Keratinocyte (primary cell): ENCODE measurements around the gene GAB1. TPM values are rescaled to one million over a fixed set of nuclear protein-coding genes. Genes with fewer than 3 reads are reported as not detected.

Experiments
- DNase-seq: peaks from one replicate; pipeline ENCODE4 v3.0.0-alpha.2; 2011; ENCODE audit warnings: low read depth, missing footprints, low spot score
- FAIRE-seq: peaks from 2 replicates; lab custom pipeline; 2011; peaks lifted over from hg19 to GRCh38; lab: Jason Lieb, UNC
- H2AFZ ChIP-seq: 2 replicates; pipeline ENCODE4 v1.6.0; 2012; ENCODE audit warnings: low read length, control low read depth, inconsistent platforms; ENCODE audit not compliant: control insufficient read depth
- H3K27ac ChIP-seq: 2 replicates; pipeline ENCODE4 v1.5.1; 2011; ENCODE audit warnings: low read length; ENCODE audit not compliant: control insufficient read depth, insufficient read depth
- H3K27me3 ChIP-seq: 3 replicates; pipeline ENCODE4 v1.6.0; 2011; ENCODE audit warnings: low read length; ENCODE audit not compliant: control insufficient read depth, insufficient read depth; ENCODE audit errors: extremely low read depth
- H3K36me3 ChIP-seq, 2 experiments: 2 replicates in 1 of 2; 3 replicates in 1 of 2; pipeline ENCODE4 v1.5.1; 2011; ENCODE audit warnings: low read length in 2 of 2, mild to moderate bottlenecking in 1 of 2; ENCODE audit not compliant: control insufficient read depth in 2 of 2, insufficient read depth in 2 of 2; ENCODE audit errors: extremely low read depth in 1 of 2
- H3K4me1 ChIP-seq: 3 replicates; pipeline ENCODE4 v1.5.1; 2011; ENCODE audit warnings: low read length; ENCODE audit not compliant: control insufficient read depth, insufficient read depth; ENCODE audit errors: extremely low read depth
- H3K4me2 ChIP-seq: 3 replicates; pipeline ENCODE4 v1.6.0; 2011; ENCODE audit warnings: low read depth, low read length; ENCODE audit not compliant: control insufficient read depth, insufficient read depth; ENCODE audit errors: extremely low read depth
- H3K4me3 ChIP-seq, 3 experiments: fragments of 200-600 bp in 1 of 3; sonication (generic) in 1 of 3; 2 replicates in 2 of 3; 3 replicates in 1 of 3; pipeline ENCODE4 v1.5.1; 2011 to 2016; ENCODE audit warnings: low read length in 3 of 3, mild to moderate bottlenecking in 3 of 3, control low read depth in 2 of 3, inconsistent platforms in 1 of 3, low read depth in 1 of 3, mixed read lengths in 1 of 3, mixed run types in 1 of 3, moderate library complexity in 1 of 3; ENCODE audit not compliant: control insufficient read depth in 2 of 3, insufficient read depth in 2 of 3; ENCODE audit errors: extremely low read depth in 1 of 3
- H3K79me2 ChIP-seq: 2 replicates; pipeline ENCODE4 v1.6.0; 2012; ENCODE audit warnings: low read length; ENCODE audit not compliant: control insufficient read depth, insufficient read depth
- H3K9ac ChIP-seq: 3 replicates; pipeline ENCODE4 v1.6.0; 2011; ENCODE audit warnings: low read length; ENCODE audit not compliant: control insufficient read depth, insufficient read depth; ENCODE audit errors: extremely low read depth
- H3K9me1 ChIP-seq: 3 replicates; pipeline ENCODE4 v1.6.0; 2011; ENCODE audit warnings: low read length; ENCODE audit not compliant: control insufficient read depth, insufficient read depth; ENCODE audit errors: extremely low read depth
- H3K9me3 ChIP-seq: 2 replicates; pipeline ENCODE4 v1.5.1; 2012; ENCODE audit warnings: low read depth, low read length; ENCODE audit not compliant: control insufficient read depth
- H4K20me1 ChIP-seq: 3 replicates; pipeline ENCODE4 v1.6.0; 2011; ENCODE audit warnings: low read length; ENCODE audit not compliant: control insufficient read depth, insufficient read depth; ENCODE audit errors: extremely low read depth
- EZH2 ChIP-seq: IDR thresholded peaks from one replicate; pipeline ENCODE4 v1.6.1; 2012; ENCODE audit warnings: inconsistent platforms, mild to moderate bottlenecking, low read length, moderate library complexity
- dilution Hi-C: fragments of 300-500 bp; cut with MboI; formaldehyde crosslinking; loops from one replicate; pipeline ENCODE4 v1.7.0; 2020; ENCODE audit warnings: low sequenced_read_pairs; ENCODE audit not compliant: extremely low pct_ligation_motif_present
- polyA plus RNA-seq, 5 experiments: library from polyadenylated mRNA; depleted of rRNA in 3 of 5; stranded (reverse) in 3 of 5; stranded (forward) in 1 of 5; unstranded in 1 of 5; fragments of >200 nt; gene quantifications; 1 replicate in 1 of 5; 2 replicates in 3 of 5; 3 replicates in 1 of 5; pipeline versions ENCODE4 v1.2.1 to v1.2.3, GENCODE V29; 2011 to 2012; ENCODE audit warnings: missing spikeins in 2 of 5, low read depth in 1 of 5, low replicate concordance in 1 of 5
- TF ChIP-seq, protein P1 (sequence below), 3 experiments: IDR thresholded peaks in 1 of 3; conservative IDR thresholded peaks in 1 of 3; optimal IDR thresholded peaks in 1 of 3; 2 replicates in 2 of 3; 3 replicates in 1 of 3; pipeline versions ENCODE3 to v1.5.1; 2011; ENCODE audit warnings: low read length in 3 of 3, mild to moderate bottlenecking in 3 of 3, moderate library complexity in 2 of 3, control low read depth in 1 of 3, inconsistent platforms in 1 of 3; ENCODE audit not compliant: insufficient read depth in 2 of 3; ENCODE audit errors: extremely low read depth in 1 of 3

Gene GAB1
- polyA plus RNA-seq, 1 donor (not counting 4 experiments of a cell fraction or from before 2014, with no cell fraction given): 11.0 TPM

GRCh38 chr4:143307531-143307930 is 29.1 kb upstream of the GAB1 start:
- FAIRE-seq (no peak), DNase-seq (no peak)
- no peaks in the 10 kb centered on the region for H3K9me3 ChIP-seq

DNA sequence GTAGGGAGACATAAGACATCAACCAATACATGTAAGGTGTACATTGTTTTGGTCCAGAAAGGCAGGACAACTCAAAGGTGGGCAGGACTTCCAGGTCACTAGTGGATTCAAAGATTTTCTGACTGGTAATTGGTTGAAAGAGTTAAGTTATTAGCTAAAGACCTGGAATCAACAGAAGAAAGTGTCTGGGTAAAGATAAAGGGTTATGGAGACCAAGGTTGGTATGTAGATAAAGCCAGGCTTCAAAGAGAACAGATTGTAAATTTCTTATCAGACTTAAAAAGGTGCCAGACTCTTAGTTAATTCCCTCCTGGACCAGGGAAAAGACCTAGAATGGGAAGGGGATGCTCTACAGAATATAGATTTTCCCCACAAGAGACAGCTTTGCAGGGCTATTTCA is 28.3 kb upstream of the GAB1 start:
- no peaks in the 10 kb centered on the region for H3K79me2 ChIP-seq
- H3K27me3 ChIP-seq: no peaks in the 10 kb centered on the region
- DNase-seq (no peak), FAIRE-seq (no peak)
- H3K9me3 ChIP-seq: no peaks in the 10 kb centered on the region
- no peaks in the 10 kb centered on the region for H4K20me1 ChIP-seq
- no peaks in the 10 kb centered on the region for H3K9me1 ChIP-seq
- H3K27ac ChIP-seq: no peak overlapping the region
- TF ChIP-seq EZH2: no peak
- TF ChIP-seq, protein P1, sequence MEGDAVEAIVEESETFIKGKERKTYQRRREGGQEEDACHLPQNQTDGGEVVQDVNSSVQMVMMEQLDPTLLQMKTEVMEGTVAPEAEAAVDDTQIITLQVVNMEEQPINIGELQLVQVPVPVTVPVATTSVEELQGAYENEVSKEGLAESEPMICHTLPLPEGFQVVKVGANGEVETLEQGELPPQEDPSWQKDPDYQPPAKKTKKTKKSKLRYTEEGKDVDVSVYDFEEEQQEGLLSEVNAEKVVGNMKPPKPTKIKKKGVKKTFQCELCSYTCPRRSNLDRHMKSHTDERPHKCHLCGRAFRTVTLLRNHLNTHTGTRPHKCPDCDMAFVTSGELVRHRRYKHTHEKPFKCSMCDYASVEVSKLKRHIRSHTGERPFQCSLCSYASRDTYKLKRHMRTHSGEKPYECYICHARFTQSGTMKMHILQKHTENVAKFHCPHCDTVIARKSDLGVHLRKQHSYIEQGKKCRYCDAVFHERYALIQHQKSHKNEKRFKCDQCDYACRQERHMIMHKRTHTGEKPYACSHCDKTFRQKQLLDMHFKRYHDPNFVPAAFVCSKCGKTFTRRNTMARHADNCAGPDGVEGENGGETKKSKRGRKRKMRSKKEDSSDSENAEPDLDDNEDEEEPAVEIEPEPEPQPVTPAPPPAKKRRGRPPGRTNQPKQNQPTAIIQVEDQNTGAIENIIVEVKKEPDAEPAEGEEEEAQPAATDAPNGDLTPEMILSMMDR (optimal IDR thresholded peaks at IDR 0.05 in 1 of 3, IDR thresholded peaks at IDR 0.05 in 1 of 3, conservative IDR thresholded peaks at IDR 0.05 in 1 of 3; ENCODE audit: extremely low read depth in 1 of 3, insufficient read depth in 2 of 3, low read length in 3 of 3): no peak
- H3K4me2 ChIP-seq: no peak overlapping the region
- dilution Hi-C loops: no loop called here
- H3K9ac ChIP-seq: no peak overlapping the region
- H3K4me1 ChIP-seq: no peaks in the 10 kb centered on the region
- no peak overlapping the region for H2AFZ ChIP-seq
- no peak overlapping the region for H3K4me3 ChIP-seq
- H3K36me3 ChIP-seq: no peaks in the 10 kb centered on the region

More at GRCh38 chr4:143307531-143307930, 29.1 kb upstream of the GAB1 start:
- no peaks in the 10 kb centered on the region for H4K20me1 ChIP-seq
- H3K9me1 ChIP-seq: no peaks in the 10 kb centered on the region
- H3K9ac ChIP-seq: no peak overlapping the region
- H3K4me1 ChIP-seq: no peaks in the 10 kb centered on the region
- H3K36me3 ChIP-seq: no peaks in the 10 kb centered on the region
- TF ChIP-seq, protein P1 (optimal IDR thresholded peaks at IDR 0.05 in 1 of 3, IDR thresholded peaks at IDR 0.05 in 1 of 3, conservative IDR thresholded peaks at IDR 0.05 in 1 of 3; ENCODE audit: extremely low read depth in 1 of 3, insufficient read depth in 2 of 3, low read length in 3 of 3): no peak
- no peak for TF ChIP-seq EZH2
- dilution Hi-C loops: no loop called here
- H3K4me3 ChIP-seq: no peak overlapping the region
- H3K79me2 ChIP-seq: no peaks in the 10 kb centered on the region
- H3K27ac ChIP-seq: no peak overlapping the region
- no peaks in the 10 kb centered on the region for H3K27me3 ChIP-seq
- no peak overlapping the region for H3K4me2 ChIP-seq
- peak overlapping the region; percentile 28 for H2AFZ ChIP-seq
